OCI-LY3 (cell line): Measurements from ENCODE around the gene BAZ2B.

Experiments used
- EZH2phosphoT487 ChIP-seq: fragments of 200-600 bp; shearing (Covaris generic); IDR thresholded peaks from 2 replicates; pipeline ENCODE4 v1.6.1; 2018; ENCODE audit warnings: antibody characterized with exemption, mixed run types, low read depth
- TF ChIP-seq, protein P1 (sequence below): fragments of 200-600, 300-600 bp; sonication (generic); IDR thresholded peaks from 2 replicates; pipeline ENCODE4 v1.5.1; 2014; ENCODE audit warnings: antibody characterized with exemption, low read length, low read depth

- no peak for TF ChIP-seq EZH2phosphoT487
- TF ChIP-seq, protein P1, sequence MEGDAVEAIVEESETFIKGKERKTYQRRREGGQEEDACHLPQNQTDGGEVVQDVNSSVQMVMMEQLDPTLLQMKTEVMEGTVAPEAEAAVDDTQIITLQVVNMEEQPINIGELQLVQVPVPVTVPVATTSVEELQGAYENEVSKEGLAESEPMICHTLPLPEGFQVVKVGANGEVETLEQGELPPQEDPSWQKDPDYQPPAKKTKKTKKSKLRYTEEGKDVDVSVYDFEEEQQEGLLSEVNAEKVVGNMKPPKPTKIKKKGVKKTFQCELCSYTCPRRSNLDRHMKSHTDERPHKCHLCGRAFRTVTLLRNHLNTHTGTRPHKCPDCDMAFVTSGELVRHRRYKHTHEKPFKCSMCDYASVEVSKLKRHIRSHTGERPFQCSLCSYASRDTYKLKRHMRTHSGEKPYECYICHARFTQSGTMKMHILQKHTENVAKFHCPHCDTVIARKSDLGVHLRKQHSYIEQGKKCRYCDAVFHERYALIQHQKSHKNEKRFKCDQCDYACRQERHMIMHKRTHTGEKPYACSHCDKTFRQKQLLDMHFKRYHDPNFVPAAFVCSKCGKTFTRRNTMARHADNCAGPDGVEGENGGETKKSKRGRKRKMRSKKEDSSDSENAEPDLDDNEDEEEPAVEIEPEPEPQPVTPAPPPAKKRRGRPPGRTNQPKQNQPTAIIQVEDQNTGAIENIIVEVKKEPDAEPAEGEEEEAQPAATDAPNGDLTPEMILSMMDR, result no peak
These were observed 114.6 kb downstream of the BAZ2B start for GRCh38 chr2:159501743-159502142.
